Smooth muscle cell (in vitro differentiated cells): Measurements from ENCODE around the gene OR52L1. TPM values are rescaled to one million over a fixed set of nuclear protein-coding genes. Genes with fewer than 3 reads are reported as not detected.

ENCODE experiments used
- DNase-seq: peaks from one replicate; lab custom pipeline; 2025; ENCODE audit not compliant: unreplicated experiment; lab: John Stamatoyannopoulos, UW
- H2AFZ ChIP-seq: fragments of 200-600 bp; sonication (generic); 2 replicates; pipeline ENCODE4 v1.6.0; 2016; ENCODE audit warnings: antibody characterized with exemption, low read depth, mild to moderate bottlenecking
- H3F3A ChIP-seq: fragments of 200-600 bp; sonication (generic); 2 replicates; pipeline ENCODE4 v1.6.0; 2017; ENCODE audit warnings: antibody characterized with exemption, low read depth
- H3K27ac ChIP-seq: fragments of 200-600 bp; sonication (generic); 2 replicates; pipeline ENCODE4 v1.5.1; 2016; ENCODE audit warnings: low read depth, mild to moderate bottlenecking
- H3K27me3 ChIP-seq: fragments of 200-600 bp; sonication (generic); 2 replicates; pipeline ENCODE4 v1.6.1; 2016; ENCODE audit warnings: low read depth, mild to moderate bottlenecking
- H3K36me3 ChIP-seq: fragments of 200-600 bp; sonication (generic); 2 replicates; pipeline ENCODE4 v1.5.1; 2016; ENCODE audit warnings: low read depth
- H3K4me1 ChIP-seq: fragments of 200-600 bp; sonication (generic); 2 replicates; pipeline ENCODE4 v1.5.1; 2016; ENCODE audit warnings: low read depth
- H3K4me2 ChIP-seq: fragments of 200-600 bp; sonication (generic); 2 replicates; pipeline ENCODE4 v1.6.0; 2016; ENCODE audit warnings: mild to moderate bottlenecking
- H3K4me3 ChIP-seq: fragments of 200-600 bp; sonication (generic); 2 replicates; pipeline ENCODE4 v1.5.1; 2016; ENCODE audit warnings: mild to moderate bottlenecking
- H3K79me2 ChIP-seq: fragments of 200-600 bp; sonication (generic); 2 replicates; pipeline ENCODE4 v1.6.0; 2016; ENCODE audit warnings: low read depth, mild to moderate bottlenecking
- H3K9ac ChIP-seq: fragments of 200-600 bp; sonication (generic); 2 replicates; pipeline ENCODE4 v1.6.0; 2016; ENCODE audit warnings: low read depth
- H3K9me3 ChIP-seq: fragments of 200-600 bp; sonication (generic); replicated peaks from 2 replicates; pipeline ENCODE4 v1.5.1; 2016; ENCODE audit warnings: low read depth
- H4K20me1 ChIP-seq: fragments of 200-600 bp; sonication (generic); 2 replicates; pipeline ENCODE4 v1.6.0; 2016; ENCODE audit warnings: low read depth
- WGBS: methylation state at CpG from one replicate; pipeline ENCODE4 v1.1.7; 2016; ENCODE audit warnings: low lambda C conversion rate; 5-methylcytosine and 5-hydroxymethylcytosine counted together
- polyA plus RNA-seq: library from polyadenylated mRNA; unstranded; fragments of >200 nt; fragmentation: Nextera tagmentation; extraction: Ambion mirVana; gene quantifications from 2 replicates; pipeline ENCODE4 v1.2.1, GENCODE V29; 2016
- total RNA-seq: library from RNA; depleted of rRNA; stranded (reverse); fragments of >200 nt; gene quantifications from 2 replicates; pipeline ENCODE4 v1.2.3, GENCODE V29; 2014
- TF ChIP-seq, protein P1 (sequence below): fragments of 200-600 bp; sonication (generic); IDR thresholded peaks from 2 replicates; pipeline ENCODE4 v1.5.1; 2017; ENCODE audit warnings: borderline replicate concordance, mild to moderate bottlenecking, antibody characterized with exemption; ENCODE audit not compliant: insufficient read depth, poor library complexity, severe bottlenecking

Gene OR52L1
- total and polyA plus RNA-seq, 2 experiments from 2014 or later: 0.18 TPM; not detected in 1

DNA sequence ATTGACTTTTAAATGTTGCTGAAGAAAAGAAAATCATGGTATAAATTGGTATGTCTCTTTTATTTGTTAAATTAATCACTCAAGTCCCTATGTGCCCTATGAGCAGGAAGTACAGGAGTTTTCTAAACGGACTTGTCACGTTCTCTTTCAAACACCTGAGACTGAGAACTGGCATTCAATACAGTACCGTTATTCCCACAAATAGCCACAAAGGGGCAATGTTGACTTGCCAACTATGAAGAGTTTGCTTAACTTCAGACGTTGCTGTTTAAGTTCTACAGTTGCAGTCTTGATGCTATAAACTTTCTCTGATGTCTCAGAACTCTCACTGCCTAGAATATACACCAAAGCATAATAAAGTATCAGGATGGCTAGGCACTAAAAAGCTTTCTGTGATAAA, 36.2 kb upstream of the OR52L1 start:
- Histone ChIP-seq H4K20me1 (no peaks in the 10 kb centered on the region), H3F3A (no peaks in the 10 kb centered on the region), H3K9ac (no peak overlapping the region), H3K4me1 (no peaks in the 10 kb centered on the region), H3K27me3 (peaks cover 2% of the 10 kb centered on the region), H3K36me3 (no peaks in the 10 kb centered on the region), H3K4me3 (no peak overlapping the region), H2AFZ (no peak overlapping the region), H3K9me3 (no peaks in the 10 kb centered on the region), H3K27ac (no peak overlapping the region), H3K79me2 (no peaks in the 10 kb centered on the region), H3K4me2 (no peak overlapping the region)
- TF ChIP-seq, protein P1, sequence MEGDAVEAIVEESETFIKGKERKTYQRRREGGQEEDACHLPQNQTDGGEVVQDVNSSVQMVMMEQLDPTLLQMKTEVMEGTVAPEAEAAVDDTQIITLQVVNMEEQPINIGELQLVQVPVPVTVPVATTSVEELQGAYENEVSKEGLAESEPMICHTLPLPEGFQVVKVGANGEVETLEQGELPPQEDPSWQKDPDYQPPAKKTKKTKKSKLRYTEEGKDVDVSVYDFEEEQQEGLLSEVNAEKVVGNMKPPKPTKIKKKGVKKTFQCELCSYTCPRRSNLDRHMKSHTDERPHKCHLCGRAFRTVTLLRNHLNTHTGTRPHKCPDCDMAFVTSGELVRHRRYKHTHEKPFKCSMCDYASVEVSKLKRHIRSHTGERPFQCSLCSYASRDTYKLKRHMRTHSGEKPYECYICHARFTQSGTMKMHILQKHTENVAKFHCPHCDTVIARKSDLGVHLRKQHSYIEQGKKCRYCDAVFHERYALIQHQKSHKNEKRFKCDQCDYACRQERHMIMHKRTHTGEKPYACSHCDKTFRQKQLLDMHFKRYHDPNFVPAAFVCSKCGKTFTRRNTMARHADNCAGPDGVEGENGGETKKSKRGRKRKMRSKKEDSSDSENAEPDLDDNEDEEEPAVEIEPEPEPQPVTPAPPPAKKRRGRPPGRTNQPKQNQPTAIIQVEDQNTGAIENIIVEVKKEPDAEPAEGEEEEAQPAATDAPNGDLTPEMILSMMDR: peak; percentile 71
- DNase-seq: no peak
- 11% methylated on average over 4 of the region's 4 CpGs for WGBS

DNA sequence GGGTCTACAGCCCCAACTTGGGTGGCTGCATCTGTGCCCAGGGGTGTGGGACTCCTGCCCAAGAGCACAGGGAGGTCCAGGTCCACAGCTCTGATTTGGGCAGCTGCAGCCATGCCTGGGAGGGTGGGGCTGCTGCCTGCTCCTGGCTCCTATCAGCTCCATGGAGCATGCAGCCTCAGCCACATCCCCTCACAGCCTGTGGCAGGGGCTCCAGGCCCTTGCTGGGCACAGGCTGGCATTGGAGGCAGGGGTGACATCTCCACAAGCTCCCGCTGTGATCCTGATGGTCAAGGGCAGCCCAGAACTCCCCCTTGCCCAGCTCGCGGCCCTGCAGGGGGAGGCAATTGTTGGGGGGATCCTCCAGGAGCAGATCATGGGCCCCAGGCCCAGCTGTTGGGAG, 26.3 kb upstream of the OR52L1 start:
- H3K27me3 ChIP-seq: peaks cover 7% of the 10 kb centered on the region
- TF ChIP-seq, protein P1: no peak

DNA sequence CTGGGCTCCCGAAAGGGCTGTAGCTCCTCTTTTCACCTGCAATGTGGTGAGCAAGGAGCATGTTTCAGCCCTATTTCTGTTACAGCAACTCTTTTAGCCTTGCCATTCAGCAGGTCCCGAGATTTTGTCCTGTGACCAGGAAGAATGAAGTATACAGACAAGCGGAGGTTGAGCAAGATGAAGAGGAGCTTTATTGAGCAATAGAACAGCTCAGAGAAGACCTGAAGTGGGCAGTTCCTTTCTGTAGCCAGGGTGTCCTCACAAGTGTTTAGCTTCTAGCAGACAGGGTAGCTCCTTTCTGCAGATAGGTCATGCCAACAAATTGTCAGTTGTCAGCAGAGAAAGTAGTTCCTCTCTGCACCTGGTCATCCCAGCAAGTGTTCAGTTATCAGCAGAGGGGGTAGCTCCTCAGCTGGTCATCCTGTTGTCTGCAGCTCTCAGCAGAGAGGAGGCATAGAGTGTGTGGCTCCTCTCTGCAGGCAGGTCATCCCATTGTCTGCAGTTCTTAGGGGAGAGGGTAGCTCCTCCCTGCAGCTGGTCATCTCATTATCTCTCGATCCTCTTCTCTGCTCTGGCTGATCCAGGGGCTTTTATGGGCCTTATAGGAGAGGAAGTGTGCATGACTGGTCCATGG, 25.4 kb upstream of the OR52L1 start:
- no peak for DNase-seq
- H3K9ac ChIP-seq: no peak overlapping the region
- H3F3A ChIP-seq: no peaks in the 10 kb centered on the region
- H3K4me1 ChIP-seq: no peaks in the 10 kb centered on the region
- H3K4me2 ChIP-seq: no peak overlapping the region
- no peaks in the 10 kb centered on the region for H3K9me3 ChIP-seq
- H3K27me3 ChIP-seq: peaks cover 7% of the 10 kb centered on the region
- H3K27ac ChIP-seq: no peak overlapping the region
- 83% methylated on average over 4 of the region's 4 CpGs for WGBS
- no peak overlapping the region for H3K4me3 ChIP-seq
- H3K79me2 ChIP-seq: no peaks in the 10 kb centered on the region
- TF ChIP-seq, protein P1: no peak
- H2AFZ ChIP-seq: no peak overlapping the region
- no peaks in the 10 kb centered on the region for H3K36me3 ChIP-seq
- no peaks in the 10 kb centered on the region for H4K20me1 ChIP-seq

More for the DNA sequence above, 26.3 kb upstream of the OR52L1 start:
- Histone ChIP-seq H3K9me3 (no peaks in the 10 kb centered on the region), H3K79me2 (no peaks in the 10 kb centered on the region), H3K4me1 (no peaks in the 10 kb centered on the region), H3K27ac (no peak overlapping the region), H3K4me3 (no peak overlapping the region), H3F3A (no peaks in the 10 kb centered on the region), H3K9ac (no peak overlapping the region), H3K4me2 (no peak overlapping the region), H4K20me1 (no peaks in the 10 kb centered on the region), H2AFZ (no peak overlapping the region), H3K36me3 (no peaks in the 10 kb centered on the region)
- DNase-seq: no peak
- WGBS: 82% methylated on average over 3 of the region's 3 CpGs

DNA sequence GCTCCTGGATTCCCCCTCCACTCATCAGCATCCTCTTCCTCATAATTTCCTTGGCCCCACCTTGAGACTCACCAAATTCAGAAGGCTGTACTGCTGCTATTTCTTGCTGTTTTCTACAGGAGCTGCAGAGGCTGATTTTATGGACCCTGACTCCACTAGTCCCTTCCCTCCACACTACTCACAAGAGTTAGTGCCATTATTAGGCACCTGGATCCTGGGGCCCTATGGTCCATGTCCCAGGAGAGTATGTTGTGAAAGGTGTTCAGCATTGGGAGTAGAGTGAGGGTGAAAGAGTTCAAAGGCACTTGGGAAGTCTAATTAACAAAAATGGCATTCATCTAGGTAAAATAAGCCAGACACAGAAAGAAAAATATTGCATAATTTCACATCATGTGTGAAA, 20.1 kb upstream of the OR52L1 start, which contains the start of gene OR56A4:
Gene OR56A4, minus strand, starts transcription at position 101 of the 400 bp plus-strand sequence. CDS start 3,954 bp downstream, outside the sequence.
- H3K9ac ChIP-seq: no peak within 1 kb of the TSS
- DNase-seq: no peak
- H3K4me2 ChIP-seq: no peak within 1 kb of the TSS
- H3F3A ChIP-seq: no peaks in the 10 kb centered on the region
- H3K36me3 ChIP-seq: no peaks in the 10 kb centered on the region
- TF ChIP-seq, protein P1: no peak
- H3K4me3 ChIP-seq: no peak within 1 kb of the TSS
- H2AFZ ChIP-seq: no peak within 1 kb of the TSS
- H3K9me3 ChIP-seq: no peaks in the 10 kb centered on the region
- H3K4me1 ChIP-seq: no peaks in the 10 kb centered on the region
- H3K27ac ChIP-seq: no peak within 1 kb of the TSS
- H4K20me1 ChIP-seq: no peaks in the 10 kb centered on the region
- H3K79me2 ChIP-seq: no peaks in the 10 kb centered on the region
- H3K27me3 ChIP-seq: peaks cover 12% of the 10 kb centered on the region
